ENCODE results near the gene RNF25.

Gene RNF25

GRCh38 chr2:218680061-218680460 lies 8.3 kb upstream of the RNF25 start:
- DNase-seq (ENCODE audit: low read depth in 2 of 2, low spot score in 1 of 2), result no peak

DNA sequence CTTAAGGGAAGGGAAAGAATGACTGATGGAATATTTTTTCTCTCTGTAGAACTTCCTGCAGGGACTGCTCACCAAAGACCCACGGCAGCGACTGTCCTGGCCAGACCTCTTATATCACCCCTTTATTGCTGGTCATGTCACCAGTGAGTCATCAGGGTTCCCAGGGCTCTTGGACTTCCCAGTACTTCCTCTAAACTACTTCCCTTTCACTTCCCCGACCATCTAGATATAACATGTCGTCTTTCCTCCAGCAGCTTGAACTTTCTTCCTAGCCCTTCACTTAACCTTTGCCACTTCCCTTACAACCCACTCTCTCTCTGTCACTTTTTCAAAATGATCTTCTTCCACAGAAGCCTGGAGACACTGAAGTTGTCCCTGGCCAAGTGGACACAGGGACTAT lies 7.3 kb upstream of the RNF25 start:
- no peak for DNase-seq (ENCODE audit: low read depth in 2 of 2, low spot score in 1 of 2)

GRCh38 chr2:218671097-218671653 lies 627 bp downstream of the RNF25 start:
- no peak for DNase-seq (ENCODE audit: low read depth in 2 of 2, low spot score in 1 of 2)

DNA sequence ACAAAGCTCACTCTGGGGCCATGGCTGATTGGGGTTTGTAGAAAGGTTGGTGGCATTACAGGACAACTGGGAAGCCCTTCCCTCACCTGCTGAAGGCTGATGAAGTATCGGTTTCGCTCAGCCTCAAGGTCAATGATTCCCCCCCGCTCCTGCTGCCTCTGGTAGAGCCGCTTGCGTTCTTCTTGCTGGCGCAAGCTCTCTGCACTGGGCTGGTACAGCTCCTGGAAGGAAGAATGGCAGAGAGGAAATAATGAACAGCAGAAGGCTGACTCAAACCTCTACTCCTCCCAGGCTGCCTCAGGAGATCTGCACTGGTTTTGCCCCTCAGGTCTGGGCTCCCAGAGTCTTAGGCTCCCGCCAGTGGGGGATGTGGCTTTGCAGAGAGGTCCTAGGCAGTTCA lies 7.1 kb downstream of the RNF25 start:
- no peak for DNase-seq (ENCODE audit: low read depth in 2 of 2, low spot score in 1 of 2)

GRCh38 chr2:218663901-218664300 lies 7.9 kb downstream of the RNF25 start:
- DNase-seq (ENCODE audit: low read depth in 2 of 2, low spot score in 1 of 2), result no peak

DNA sequence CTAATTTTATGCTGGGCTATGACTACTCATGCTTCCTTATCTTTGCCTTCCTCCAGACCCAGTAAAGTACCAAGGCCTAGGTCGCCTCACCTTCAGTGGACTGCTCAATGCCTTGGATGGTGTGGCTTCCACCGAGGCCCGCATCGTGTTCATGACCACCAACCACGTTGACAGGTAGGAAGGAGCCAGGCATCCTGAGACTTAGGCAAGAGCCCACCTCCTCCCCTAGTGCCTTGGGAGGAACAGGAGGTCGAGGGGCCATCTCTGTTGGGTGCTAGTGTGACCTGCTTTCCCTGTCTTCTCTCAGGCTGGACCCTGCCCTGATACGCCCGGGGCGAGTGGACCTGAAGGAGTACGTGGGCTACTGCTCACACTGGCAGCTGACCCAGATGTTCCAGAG lies 9.0 kb downstream of the RNF25 start:
- no peak for DNase-seq (ENCODE audit: low read depth in 2 of 2, low spot score in 1 of 2)

DNA sequence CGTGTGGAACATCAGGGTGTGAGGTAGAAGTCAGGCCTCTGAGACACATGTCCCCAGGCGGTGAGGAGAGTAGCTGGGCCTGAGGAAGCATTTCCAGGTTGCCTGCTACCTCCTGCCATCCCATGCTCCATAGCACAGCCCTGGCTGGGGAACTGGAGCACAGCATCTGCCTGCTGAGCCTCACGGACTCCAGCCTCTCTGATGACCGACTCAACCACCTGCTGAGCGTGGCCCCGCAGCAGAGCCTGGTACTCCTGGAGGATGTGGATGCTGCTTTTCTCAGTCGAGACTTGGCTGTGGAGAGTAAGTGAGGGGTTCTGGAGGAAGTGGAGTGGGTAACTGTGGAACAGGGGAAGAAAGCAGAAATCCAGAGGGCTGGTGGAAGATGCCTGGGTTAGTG lies 9.4 kb downstream of the RNF25 start:
- no peak for DNase-seq (ENCODE audit: low read depth in 2 of 2, low spot score in 1 of 2)

GRCh38 chr2:218659988-218660358 lies 11.8 kb downstream of the RNF25 start:
- DNase-seq (ENCODE audit: low read depth in 2 of 2, low spot score in 1 of 2), result no peak

GRCh38 chr2:218659258-218659987 lies 12.4 kb downstream of the RNF25 start, which contains the start of the genes BCS1L and ZNF142:
Gene BCS1L, plus strand, starts transcription at chr2:218659683. Its CDS starts 1,305 bp downstream, at chr2:218660988.
Gene ZNF142, minus strand, starts transcription at chr2:218659623. Its CDS starts 3,194 bp downstream, at chr2:218656429.
- DNase-seq (ENCODE audit: low read depth in 2 of 2, low spot score in 1 of 2), result peak; percentile 91 to 92

DNA sequence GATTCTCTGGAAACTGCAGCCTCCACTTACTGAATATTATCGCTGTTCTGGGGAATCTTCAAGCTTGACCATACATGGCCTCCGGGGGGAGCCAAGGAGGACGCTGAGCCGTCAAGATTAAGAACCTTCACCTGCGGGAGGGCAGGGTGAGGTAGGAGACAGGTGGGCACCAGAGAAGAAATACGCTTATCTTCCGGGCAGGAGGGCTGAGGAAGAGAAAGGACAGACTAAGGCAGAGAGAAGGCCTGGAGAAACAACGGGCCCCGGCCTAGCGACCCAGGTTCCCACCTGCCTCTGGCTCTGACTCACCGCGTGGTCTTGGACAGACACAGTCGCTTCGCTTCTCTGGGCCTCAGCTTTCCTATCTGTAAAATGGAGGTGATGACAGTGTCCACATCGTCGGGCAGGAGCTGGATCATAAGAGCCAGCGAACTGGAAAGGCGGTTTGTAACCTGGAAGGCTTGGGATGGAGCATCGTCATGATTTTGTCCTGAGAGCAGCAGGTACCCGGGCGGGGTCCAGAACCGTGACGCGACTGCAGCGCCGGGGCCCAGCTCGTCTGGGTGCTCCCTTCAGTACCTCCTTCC lies 13.0 kb downstream of the RNF25 start:
- peak in 1 of 2 donors; percentile 16 for DNase-seq (ENCODE audit: low read depth in 2 of 2, low spot score in 1 of 2)

DNA sequence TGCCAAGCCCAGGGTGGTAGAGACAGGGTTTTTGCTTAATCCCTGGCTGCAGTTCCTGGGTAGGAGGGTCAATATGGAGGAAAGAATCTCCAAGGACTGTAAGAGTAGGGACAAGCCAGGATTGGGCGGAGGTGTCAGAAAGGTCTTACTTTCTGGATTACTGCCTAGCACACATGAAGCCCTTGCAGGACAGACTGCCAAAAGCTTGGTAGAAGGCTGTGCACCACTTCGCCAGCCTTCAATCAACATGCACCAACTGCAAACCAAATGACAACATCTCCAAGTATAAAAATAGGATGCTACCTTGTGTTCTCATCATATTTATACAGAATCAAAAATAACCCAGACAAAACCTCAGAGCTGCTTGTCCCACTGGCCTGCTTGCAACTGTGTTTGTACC lies 16.1 kb downstream of the RNF25 start:
- DNase-seq (ENCODE audit: low read depth in 2 of 2, low spot score in 1 of 2), result no peak

DNA sequence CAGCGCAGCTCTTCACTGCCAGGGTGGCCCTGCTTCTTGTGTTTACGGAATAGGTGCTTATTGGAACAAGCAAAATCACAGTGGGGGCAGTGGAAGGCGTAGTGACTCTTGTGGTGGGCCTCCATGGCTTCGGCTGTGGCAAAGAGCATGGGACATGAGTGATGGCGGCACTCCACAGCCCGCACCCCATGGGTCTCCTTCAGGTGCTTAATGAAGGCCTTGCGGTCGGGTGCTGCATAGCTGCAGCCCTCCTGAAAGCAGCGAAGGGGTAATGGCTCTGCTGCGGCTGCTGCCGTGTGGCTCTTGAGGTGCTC lies 23.1 kb downstream of the RNF25 start:
- DNase-seq (ENCODE audit: low read depth in 2 of 2, low spot score in 1 of 2), result no peak

GRCh38 chr2:218648088-218648786 lies 23.6 kb downstream of the RNF25 start:
- peak; percentile 3 to 12 for DNase-seq (ENCODE audit: low read depth in 2 of 2, low spot score in 1 of 2)

DNA sequence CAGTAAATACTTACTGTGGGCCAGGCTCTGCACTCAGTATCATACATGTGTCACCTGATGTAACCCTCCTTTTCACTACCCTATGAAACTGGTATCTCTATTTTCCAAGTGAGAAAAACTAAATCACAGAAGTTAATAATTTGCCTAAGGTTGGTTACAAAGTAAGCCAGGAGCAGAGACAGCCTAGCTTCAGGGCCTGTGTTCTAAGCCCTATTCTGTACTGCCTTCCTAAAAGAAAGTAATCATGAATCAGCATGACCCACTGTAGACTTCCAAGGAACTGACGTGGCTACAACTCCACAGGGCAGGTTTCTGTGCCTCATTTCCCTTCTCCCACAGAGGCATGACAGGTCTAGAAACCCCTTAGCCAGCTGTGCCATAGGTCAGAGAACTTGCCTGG lies 26.7 kb downstream of the RNF25 start:
- no peak for DNase-seq (ENCODE audit: low read depth in 2 of 2, low spot score in 1 of 2)

DNA sequence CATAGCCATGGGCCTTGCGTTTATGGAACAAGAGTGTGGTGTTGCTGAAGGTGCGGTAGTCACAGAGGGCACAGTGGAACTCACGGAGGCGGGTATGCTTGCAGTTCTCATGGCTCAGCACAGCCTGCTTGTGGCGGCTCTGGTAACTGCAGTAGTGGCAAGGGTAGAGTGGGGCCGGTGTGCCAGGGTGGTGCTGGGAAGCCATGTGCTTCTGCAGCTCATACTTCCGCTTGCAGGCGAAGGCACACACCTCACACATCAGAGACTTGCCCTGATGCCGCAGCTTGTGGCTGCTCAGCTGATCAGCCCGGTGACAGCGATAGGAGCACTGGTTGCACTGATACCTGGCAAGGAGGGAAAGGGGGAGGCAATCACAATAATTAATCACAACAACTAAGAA lies 27.1 kb downstream of the RNF25 start:
- no peak for DNase-seq (ENCODE audit: low read depth in 2 of 2, low spot score in 1 of 2)

DNA sequence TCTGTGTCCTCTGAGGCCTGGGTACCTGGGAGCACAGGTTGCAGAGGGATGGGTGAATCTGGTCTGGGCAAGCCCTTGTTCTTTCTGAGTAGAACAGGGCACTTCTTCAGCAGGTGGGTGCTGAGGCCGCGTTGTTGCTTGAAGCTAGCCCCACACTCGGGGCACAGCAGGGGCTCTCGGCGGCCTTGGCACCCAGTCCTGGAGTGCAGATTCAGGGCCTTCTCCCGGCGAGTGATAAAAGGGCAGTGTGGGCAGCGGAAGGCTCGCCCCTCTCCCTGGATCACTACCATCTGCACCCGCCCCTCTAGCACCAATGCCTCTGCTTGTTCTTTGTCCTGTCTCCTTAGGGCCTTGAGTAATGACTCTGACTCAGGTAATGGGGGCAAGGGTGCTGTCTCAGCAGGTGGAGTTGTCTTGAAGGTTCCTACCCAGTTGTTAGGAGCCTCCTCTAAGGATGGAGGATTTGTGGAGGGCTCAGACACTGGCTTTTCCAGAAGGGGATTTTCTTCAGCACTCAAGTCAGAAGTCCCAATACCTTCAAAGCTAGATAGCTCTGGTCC lies 28.0 kb downstream of the RNF25 start:
- DNase-seq (ENCODE audit: low read depth in 2 of 2, low spot score in 1 of 2), result no peak

DNA sequence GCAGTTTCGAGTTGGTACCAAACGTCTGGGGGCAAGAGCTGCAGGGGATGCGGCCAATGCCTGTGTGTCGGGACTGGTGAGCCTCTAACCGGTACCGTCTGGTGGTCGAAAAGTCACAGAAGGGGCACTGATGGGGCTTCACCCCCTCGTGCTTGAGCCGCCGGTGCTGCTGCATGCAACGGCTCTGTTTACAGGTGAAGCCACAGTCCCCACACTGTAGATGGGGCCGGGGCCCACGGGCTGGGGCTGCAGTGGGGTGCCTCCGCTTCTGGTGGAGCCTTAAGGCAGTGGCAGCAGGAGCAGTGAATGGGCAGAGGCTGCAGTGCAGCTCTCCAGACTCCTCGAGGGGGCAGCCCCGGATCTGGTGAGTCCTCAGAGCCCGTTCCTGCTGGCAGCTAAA lies 29.0 kb downstream of the RNF25 start:
- no peak for DNase-seq (ENCODE audit: low read depth in 2 of 2, low spot score in 1 of 2)

DNA sequence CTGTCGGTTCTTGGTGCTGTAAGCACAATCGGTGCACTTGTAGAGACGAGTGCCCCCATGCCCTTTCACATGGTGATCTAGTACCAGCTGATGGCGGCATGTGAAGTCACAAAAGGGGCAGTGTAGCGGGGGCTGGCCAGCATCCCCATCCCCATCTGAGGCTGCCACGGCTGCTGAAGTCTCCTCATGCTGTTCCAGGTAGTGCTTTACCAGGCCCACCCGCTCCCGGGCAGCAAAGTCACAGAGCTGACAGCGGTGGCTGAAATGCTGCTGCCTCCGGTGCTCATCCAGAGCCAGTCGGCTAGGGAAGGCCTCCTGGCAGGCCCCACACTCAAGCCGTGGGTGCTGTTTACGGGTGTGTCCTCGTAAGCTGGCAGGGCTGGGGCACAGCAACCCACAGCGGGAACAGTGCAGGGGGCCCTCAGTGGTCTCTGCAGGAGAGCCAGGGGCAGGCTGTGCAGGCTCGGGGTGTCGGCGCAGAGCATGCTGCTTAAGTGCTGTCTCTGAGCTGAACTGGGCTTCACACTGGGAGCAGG lies 29.6 kb downstream of the RNF25 start:
- DNase-seq (ENCODE audit: low read depth in 2 of 2, low spot score in 1 of 2), result no peak

DNA sequence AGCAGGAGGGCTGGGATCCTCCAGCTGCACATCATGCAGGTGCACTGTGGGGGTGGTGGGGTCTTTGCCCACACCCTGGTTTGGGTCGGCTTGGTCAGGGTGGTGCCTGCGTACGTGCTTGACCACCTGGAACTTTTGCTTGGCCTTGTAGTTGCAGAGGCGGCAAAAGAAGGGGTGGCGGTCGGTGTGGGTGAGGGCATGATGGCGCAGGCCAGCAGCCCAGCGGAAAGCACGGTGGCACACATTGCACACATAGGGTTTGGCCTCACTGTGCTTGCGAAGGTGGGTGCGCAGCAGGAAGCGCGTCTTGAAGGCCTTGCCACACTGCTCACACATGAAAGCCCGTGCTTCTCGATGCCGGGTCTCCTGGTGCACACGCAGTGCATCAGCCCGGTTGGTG lies 33.4 kb downstream of the RNF25 start:
- no peak for DNase-seq (ENCODE audit: low read depth in 2 of 2, low spot score in 1 of 2)

DNA sequence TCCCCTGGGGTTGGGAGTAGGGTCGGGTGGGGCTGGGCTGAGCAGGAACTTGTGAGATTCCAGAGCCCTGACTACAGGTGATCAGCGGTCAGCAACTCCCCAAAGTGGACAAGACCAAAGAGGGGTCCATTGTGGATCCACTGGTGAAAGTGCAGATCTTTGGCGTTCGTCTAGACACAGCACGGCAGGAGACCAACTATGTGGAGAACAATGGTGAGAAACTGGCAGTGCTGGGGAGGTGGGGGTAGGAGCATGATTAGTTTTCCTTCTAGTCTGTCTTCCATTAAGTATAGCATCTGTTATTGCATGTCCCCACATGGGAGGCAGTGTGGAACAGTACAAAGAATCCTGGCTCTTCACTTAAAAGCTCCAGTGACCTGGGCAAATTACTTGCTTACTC lies 36.1 kb downstream of the RNF25 start:
- DNase-seq (ENCODE audit: low read depth in 2 of 2, low spot score in 1 of 2), result no peak

DNA sequence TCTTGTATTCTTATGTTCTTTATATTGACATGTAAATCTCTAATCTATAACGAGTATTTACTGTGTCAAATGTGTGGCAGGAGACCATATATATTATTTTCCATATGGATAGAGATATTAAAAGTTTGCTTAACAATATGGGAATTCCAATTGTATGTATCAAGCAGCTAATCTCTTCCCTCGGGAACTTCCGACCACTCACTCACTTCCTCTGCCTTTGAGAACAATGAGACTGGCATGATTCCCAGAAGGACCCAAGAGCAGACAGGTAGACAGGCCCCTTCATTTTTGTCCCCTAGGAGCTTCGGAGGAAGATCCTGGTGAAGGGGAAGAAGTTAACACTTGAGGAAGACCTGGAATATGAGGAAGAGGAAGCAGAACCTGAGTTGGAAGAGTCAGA lies 40.0 kb downstream of the RNF25 start:
- no peak for DNase-seq (ENCODE audit: low read depth in 2 of 2, low spot score in 1 of 2)

GRCh38 chr2:218627939-218628338 lies 43.9 kb downstream of the RNF25 start:
- no peak for DNase-seq (ENCODE audit: low read depth in 2 of 2, low spot score in 1 of 2)

Measured in stimulated activated CD8-positive, alpha-beta memory T cell treated with anti-CD3 and anti-CD28 coated beads, Interleukin-4, amount 100 ng/mL, for 4 hours (primary cell).